Activated B cell treated with CpG ODN at 0.5 μM for 24 hours (primary cell): ENCODE results near the gene VOPP1. TPM values are rescaled to one million over a fixed set of nuclear protein-coding genes. Genes with fewer than 3 reads are reported as not detected.

ENCODE experiments used
- ATAC-seq: fragments of 200-7000 bp; cut with Tn5 transposase; one replicate; pipeline ENCODE4 v1.10.0; 2021; ENCODE audit warnings: low read depth, mild to moderate bottlenecking, moderate library complexity
- CTCF ChIA-PET: fragments of 350-600 bp; sonication (Branson Sonifier 250); formaldehyde crosslinking; loops from one replicate; lab custom pipeline; 2021; ENCODE audit warnings: antibody characterized with exemption; lab: Charles Lee
- POLR2A ChIA-PET: fragments of 350-600 bp; sonication (Branson Sonifier 250); formaldehyde crosslinking; loops from one replicate; lab custom pipeline; 2021; ENCODE audit warnings: antibody characterized with exemption; lab: Charles Lee
- DNase-seq: peaks from one replicate; pipeline ENCODE4 v3.0.0; 2022
- H3K27ac Mint-ChIP-seq: one replicate; pipeline ENCODE4 v1.8.0; 2020; ENCODE audit warnings: mixed read lengths
- H3K27me3 Mint-ChIP-seq: one replicate; pipeline ENCODE4 v1.8.0; 2021; ENCODE audit warnings: mixed read lengths
- H3K36me3 Mint-ChIP-seq: one replicate; pipeline ENCODE4 v1.8.0; 2021; ENCODE audit warnings: low read depth, mixed read lengths
- H3K4me1 Mint-ChIP-seq: one replicate; pipeline ENCODE4 v1.8.0; 2021; ENCODE audit warnings: mixed read lengths
- H3K4me3 Mint-ChIP-seq: one replicate; pipeline ENCODE4 v1.8.0; 2020; ENCODE audit warnings: mild to moderate bottlenecking, mixed read lengths
- H3K9me3 Mint-ChIP-seq: one replicate; pipeline ENCODE4 v1.8.0; 2020; ENCODE audit warnings: mixed read lengths
- CTCF ChIP-seq: fragments of 200-600 bp; IDR thresholded peaks from one replicate; pipeline ENCODE4 v1.8.0; 2022; ENCODE audit warnings: antibody characterized with exemption, mild to moderate bottlenecking
- intact Hi-C: fragments of 100-400 bp; cut with micrococcal nuclease; formaldehyde crosslinking; loops from one replicate; pipeline ENCODE4 v1.15.1; 2024
- total RNA-seq: library from RNA; stranded (reverse); gene quantifications from 2 replicates; pipeline ENCODE4 v1.2.3, GENCODE V29; 2022

The VOPP1 gene
- total RNA-seq, 1 donor from 2014 or later: 438 TPM

- Mint-ChIP-seq H3K36me3 (peaks cover 80% of the 10 kb centered on the region), H3K4me3 (peak overlapping the region; percentile 79), H3K27me3 (no peaks in the 10 kb centered on the region), H3K27ac (peak overlapping the region; percentile 88), H3K9me3 (no peaks in the 10 kb centered on the region), H3K4me1 (peaks cover 97% of the 10 kb centered on the region)
- CTCF ChIA-PET: interaction anchor here (1.1 kb wide), 1 partner anchor 42 kb away, joined by 3 read pairs; no protein-coding TSS in a partner anchor
- DNase-seq (no peak), ATAC-seq (no peak)
- intact Hi-C loops: no loop called here
- no peak for TF ChIP-seq CTCF
- POLR2A ChIA-PET: interaction anchor here (1.5 to 2.8 kb wide), 5 partner anchors 9 to 23 kb away, joined by 6 to 24 read pairs (median 8); partner anchors contain the start of gene VOPP1
These were observed 15.8 kb downstream of the VOPP1 start for GRCh38 chr7:55556492-55556891.

- Mint-ChIP-seq H3K27ac (peak overlapping the region; percentile 88), H3K27me3 (no peaks in the 10 kb centered on the region), H3K4me3 (peak overlapping the region; percentile 64), H3K9me3 (no peaks in the 10 kb centered on the region), H3K36me3 (peaks cover 80% of the 10 kb centered on the region), H3K4me1 (peaks cover 97% of the 10 kb centered on the region)
- POLR2A ChIA-PET: interaction anchor here (1.5 to 2.8 kb wide), 6 partner anchors 8 to 22 kb away, joined by 5 to 24 read pairs (median 7); partner anchors contain the start of gene VOPP1
- intact Hi-C loops: no loop called here
- CTCF ChIA-PET: interaction anchor here (1.1 kb wide), 1 partner anchor 42 kb away, joined by 3 read pairs; no protein-coding TSS in a partner anchor
- DNase-seq (no peak), ATAC-seq (no peak)
- no peak for TF ChIP-seq CTCF
These were observed 16.3 kb downstream of the VOPP1 start for GRCh38 chr7:55556031-55556430.

- no peaks in the 10 kb centered on the region for H3K9me3 Mint-ChIP-seq
- H3K4me3 Mint-ChIP-seq: peak overlapping the region; percentile 28
- peaks cover 97% of the 10 kb centered on the region for H3K4me1 Mint-ChIP-seq
- ChIA-PET CTCF (interaction anchor here (1.1 kb wide), 1 partner anchor 21 kb away, joined by 3 read pairs; no protein-coding TSS in a partner anchor), POLR2A (interaction anchor here (1.5 to 2.8 kb wide), 5 partner anchors 9 to 21 kb away, joined by 5 to 24 read pairs (median 8); partner anchors contain the start of gene VOPP1)
- DNase-seq (no peak), ATAC-seq (no peak)
- H3K36me3 Mint-ChIP-seq: peaks cover 76% of the 10 kb centered on the region
- H3K27ac Mint-ChIP-seq: peak overlapping the region; percentile 79
- H3K27me3 Mint-ChIP-seq: no peaks in the 10 kb centered on the region
- intact Hi-C loops: no loop called here
- TF ChIP-seq CTCF: no peak
These were observed 17.1 kb downstream of the VOPP1 start for GRCh38 chr7:55555160-55555559.

- Mint-ChIP-seq H3K27ac (peak overlapping the region; percentile 79), H3K27me3 (no peaks in the 10 kb centered on the region), H3K4me3 (peak overlapping the region; percentile 44), H3K9me3 (no peaks in the 10 kb centered on the region), H3K4me1 (peaks cover 97% of the 10 kb centered on the region), H3K36me3 (peaks cover 73% of the 10 kb centered on the region)
- no peak for ATAC-seq
- ChIA-PET CTCF (no interaction called here), POLR2A (interaction anchor here (0.6 to 2.8 kb wide), 4 partner anchors 10 to 20 kb away, joined by 3 to 24 read pairs (median 12); no protein-coding TSS in a partner anchor)
- intact Hi-C loops: no loop called here
- no peak for DNase-seq
- no peak for TF ChIP-seq CTCF
These were observed 18.3 kb downstream of the VOPP1 start for GRCh38 chr7:55554038-55554437.

- H3K36me3 Mint-ChIP-seq: peaks cover 81% of the 10 kb centered on the region
- intact Hi-C loops: no loop called here
- H3K9me3 Mint-ChIP-seq: no peaks in the 10 kb centered on the region
- H3K27me3 Mint-ChIP-seq: no peaks in the 10 kb centered on the region
- DNase-seq (no peak), ATAC-seq (no peak)
- no peak overlapping the region for H3K27ac Mint-ChIP-seq
- POLR2A ChIA-PET: interaction anchor here (0.6 to 2.2 kb wide), 8 partner anchors 11 to 554 kb away, joined by 3 to 7 read pairs (median 5); partner anchors contain the start of gene CHCHD2
- CTCF ChIA-PET: no interaction called here
- no peak overlapping the region for H3K4me3 Mint-ChIP-seq
- H3K4me1 Mint-ChIP-seq: peaks cover 98% of the 10 kb centered on the region
- no peak for TF ChIP-seq CTCF
These were observed 19.3 kb downstream of the VOPP1 start for GRCh38 chr7:55553024-55553345.
